NCI-H128 (cell line): Measurements from ENCODE around the gene NAA16.
"Not testable (repeated sequence)": the region's sequence is repeated elsewhere in the genome, so short reads cannot be mapped to it uniquely, and the experiment has no call there.

Source experiments
- DNase-seq: peaks from one replicate; lab custom pipeline; 2025; ENCODE audit not compliant: unreplicated experiment; lab: John Stamatoyannopoulos, UW

Gene NAA16

GRCh38 chr13:41352935-41353840 is 42.1 kb downstream of the NAA16 start:
- DNase-seq: no peak

GRCh38 chr13:41354416-41354815 is 43.3 kb downstream of the NAA16 start:
- no peak for DNase-seq

- not testable (repeated sequence) for DNase-seq
Observed at GRCh38 chr13:41356385-41356648, 45.2 kb downstream of the NAA16 start.

GRCh38 chr13:41356786-41357185 is 45.7 kb downstream of the NAA16 start:
- DNase-seq: no peak

GRCh38 chr13:41361491-41361890 is 50.4 kb downstream of the NAA16 start:
- DNase-seq: no peak

GRCh38 chr13:41364043-41364442 is 53.0 kb downstream of the NAA16 start:
- DNase-seq: no peak

- no peak for DNase-seq
Observed at GRCh38 chr13:41365631-41366030, 54.6 kb downstream of the NAA16 start.

- DNase-seq: no peak
Observed at GRCh38 chr13:41370736-41371135, 59.7 kb downstream of the NAA16 start.

- DNase-seq: no peak
Observed at GRCh38 chr13:41377446-41377845, 66.4 kb downstream of the NAA16 start.

GRCh38 chr13:41382431-41382830 is 71.4 kb downstream of the NAA16 start:
- no peak for DNase-seq

GRCh38 chr13:41383386-41383785 is 72.3 kb downstream of the NAA16 start:
- DNase-seq: no peak

GRCh38 chr13:41384749-41385503 is 73.9 kb downstream of the NAA16 start:
- DNase-seq: no peak

GRCh38 chr13:41386211-41386610 is 75.1 kb downstream of the NAA16 start:
- DNase-seq: no peak

- DNase-seq: no peak
Observed at GRCh38 chr13:41387576-41387975, 76.5 kb downstream of the NAA16 start.

GRCh38 chr13:41388143-41388881 is 77.2 kb downstream of the NAA16 start:
- no peak for DNase-seq

GRCh38 chr13:41389580-41389979 is 78.5 kb downstream of the NAA16 start:
- no peak for DNase-seq

GRCh38 chr13:41394166-41394565 is 83.1 kb downstream of the NAA16 start:
- DNase-seq: no peak

- DNase-seq: no peak
Observed at GRCh38 chr13:41398494-41399170, 87.6 kb downstream of the NAA16 start.

GRCh38 chr13:41401366-41401765 is 90.3 kb downstream of the NAA16 start:
- no peak for DNase-seq

GRCh38 chr13:41402691-41403511 is 91.8 kb downstream of the NAA16 start:
- no peak for DNase-seq
